Measurements from ENCODE around the gene PHF19. TPM values are rescaled to one million over a fixed set of nuclear protein-coding genes. Genes with fewer than 3 reads are reported as not detected.

Gene PHF19
- polyA plus RNA-seq, 1 donor from 2014 or later, result 4.9 TPM

- H3K9me3 ChIP-seq (ENCODE audit: low read length), result no peaks in the 10 kb centered on the region
- no peak overlapping the region for H3K4me3 ChIP-seq (ENCODE audit: low read length)
- no peak overlapping the region for H3K27ac ChIP-seq (ENCODE audit: low read length)
- no peaks in the 10 kb centered on the region for H3K79me2 ChIP-seq (replicated peaks; ENCODE audit: insufficient read depth, low read length)
- H3F3A ChIP-seq (ENCODE audit: insufficient read depth, low read length, poor library complexity, severe bottlenecking), result no peaks in the 10 kb centered on the region
- no peaks in the 10 kb centered on the region for H4K20me1 ChIP-seq (ENCODE audit: insufficient read depth)
- H3K4me2 ChIP-seq (ENCODE audit: low read length), result no peak overlapping the region
- H3K9me2 ChIP-seq (ENCODE audit: insufficient read depth, low read length), result no peaks in the 10 kb centered on the region
- no peaks in the 10 kb centered on the region for H3K36me3 ChIP-seq (ENCODE audit: insufficient read depth, low read length)
- no peak overlapping the region for H3K9ac ChIP-seq (ENCODE audit: low read length)
- H2AFZ ChIP-seq (ENCODE audit: low read depth, low read length), result no peak overlapping the region
- H3K27me3 ChIP-seq (ENCODE audit: insufficient read depth, low read depth, low read length), result no peaks in the 10 kb centered on the region
- TF ChIP-seq MXI1 (conservative IDR thresholded peaks at IDR 0.05; ENCODE audit: poor library complexity, severe bottlenecking) (no peak), CTCF (IDR thresholded peaks at IDR 0.05; ENCODE audit: poor library complexity, severe bottlenecking) (no peak), POLR2AphosphoS5 (IDR thresholded peaks at IDR 0.05) (no peak), TAF1 (IDR thresholded peaks at IDR 0.05; ENCODE audit: low read depth) (no peak), SMC3 (conservative IDR thresholded peaks at IDR 0.05; ENCODE audit: poor library complexity) (no peak), EZH2 (IDR thresholded peaks at IDR 0.05; ENCODE audit: borderline replicate concordance, insufficient read depth, low read length, poor library complexity, severe bottlenecking) (no peak), REST (IDR thresholded peaks at IDR 0.05; ENCODE audit: borderline replicate concordance) (no peak)
These were observed 16.8 kb upstream of the PHF19 start for GRCh38 chr9:120893611-120894307.

- no peaks in the 10 kb centered on the region for H3K9me2 ChIP-seq (ENCODE audit: insufficient read depth, low read length)
- H3K4me2 ChIP-seq (ENCODE audit: low read length), result no peak overlapping the region
- no peak overlapping the region for H3K27ac ChIP-seq (ENCODE audit: low read length)
- no peaks in the 10 kb centered on the region for H3F3A ChIP-seq (ENCODE audit: insufficient read depth, low read length, poor library complexity, severe bottlenecking)
- no peaks in the 10 kb centered on the region for H3K36me3 ChIP-seq (ENCODE audit: insufficient read depth, low read length)
- H4K20me1 ChIP-seq (ENCODE audit: insufficient read depth), result no peaks in the 10 kb centered on the region
- TF ChIP-seq RAD21 (conservative IDR thresholded peaks at IDR 0.05), result no peak
- no peak for TF ChIP-seq EZH2 (IDR thresholded peaks at IDR 0.05; ENCODE audit: borderline replicate concordance, insufficient read depth, low read length, poor library complexity, severe bottlenecking)
- TF ChIP-seq POLR2AphosphoS5 (IDR thresholded peaks at IDR 0.05), result no peak
- no peak for TF ChIP-seq MXI1 (conservative IDR thresholded peaks at IDR 0.05; ENCODE audit: poor library complexity, severe bottlenecking)
- TF ChIP-seq CTCF (IDR thresholded peaks at IDR 0.05; ENCODE audit: poor library complexity, severe bottlenecking), result no peak
- no peak for TF ChIP-seq TAF1 (IDR thresholded peaks at IDR 0.05; ENCODE audit: low read depth)
- TF ChIP-seq SMC3 (conservative IDR thresholded peaks at IDR 0.05; ENCODE audit: poor library complexity), result no peak
- TF ChIP-seq EP300 (conservative IDR thresholded peaks at IDR 0.05; ENCODE audit: poor library complexity, severe bottlenecking), result no peak
- no peak for TF ChIP-seq REST (IDR thresholded peaks at IDR 0.05; ENCODE audit: borderline replicate concordance)
- H2AFZ ChIP-seq (ENCODE audit: low read depth, low read length), result no peak overlapping the region
- H3K9me3 ChIP-seq (ENCODE audit: low read length), result no peaks in the 10 kb centered on the region
- H3K79me2 ChIP-seq (replicated peaks; ENCODE audit: insufficient read depth, low read length), result no peaks in the 10 kb centered on the region
- no peaks in the 10 kb centered on the region for H3K27me3 ChIP-seq (ENCODE audit: insufficient read depth, low read depth, low read length)
- no peak overlapping the region for H3K4me3 ChIP-seq (ENCODE audit: low read length)
- no peak overlapping the region for H3K9ac ChIP-seq (ENCODE audit: low read length)
These were observed 16.0 kb upstream of the PHF19 start for GRCh38 chr9:120892748-120893610.

All from neural cell (in vitro differentiated cells).